Central memory CD4-positive, alpha-beta T cell (primary cell): ENCODE results near the gene ZNF652.
A peak's percentile ranks its signal among the peaks of the same experiment; 100 is the strongest.
"Not testable (repeated sequence)": the region's sequence is repeated elsewhere in the genome, so short reads cannot be mapped to it uniquely, and the experiment has no call there.

Experiments
- DNase-seq: peaks from one replicate; pipeline ENCODE4 v3.0.0; 2022
- total RNA-seq, 3 experiments: gene quantifications; one replicate each; lab custom pipeline; 2026; lab: John Stamatoyannopoulos, UW

The ZNF652 gene
- total RNA-seq, result 4.3 to 106 (median 73.9) reads per million in 3 experiments

DNA sequence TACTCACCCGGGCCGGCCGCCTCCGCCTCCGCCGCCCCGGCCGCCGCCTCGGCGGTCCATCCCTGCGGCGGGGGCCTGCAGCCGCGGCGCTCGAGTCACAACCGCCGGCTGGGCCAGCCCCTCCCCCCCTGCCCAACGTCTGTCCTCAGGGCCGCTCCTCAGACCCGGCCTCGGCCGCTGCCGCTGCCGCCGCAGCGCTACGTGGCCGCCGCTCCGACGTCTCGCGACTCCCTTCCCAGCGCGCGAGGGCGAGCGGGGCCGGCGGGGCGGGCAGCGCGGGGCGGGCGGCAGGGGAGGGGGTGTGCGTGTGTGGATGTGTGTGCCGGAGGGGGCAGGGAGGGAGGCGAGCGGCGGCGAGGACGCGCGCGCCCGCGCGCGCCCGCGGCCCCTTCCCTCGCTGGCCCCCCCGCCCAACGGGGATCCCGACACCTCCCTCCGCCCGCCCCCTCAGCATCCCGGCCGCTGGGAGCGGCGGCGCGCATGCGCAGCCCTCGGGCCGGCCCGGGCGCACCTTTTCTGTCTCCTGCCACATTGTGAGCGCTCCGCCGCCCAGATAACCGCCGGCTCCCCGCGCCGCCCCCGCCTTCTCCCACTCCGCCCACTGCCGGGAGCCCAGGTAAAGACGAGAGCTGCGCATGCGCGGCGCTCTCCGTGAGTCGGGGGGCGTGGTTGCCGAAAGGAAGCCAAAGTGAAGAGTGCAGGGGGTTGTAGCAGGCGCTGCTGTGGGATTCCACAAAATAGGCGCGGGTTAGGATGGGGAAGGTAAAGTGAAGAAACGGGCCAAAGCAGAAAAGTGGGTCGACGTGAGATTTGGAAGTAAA, at the start of gene ZNF652:
TSS of gene ZNF652 (minus strand) at position 349 of the 821 bp plus-strand sequence. CDS start 44,525 bp downstream, outside the sequence.
- DNase-seq, result peak; percentile 97

DNA sequence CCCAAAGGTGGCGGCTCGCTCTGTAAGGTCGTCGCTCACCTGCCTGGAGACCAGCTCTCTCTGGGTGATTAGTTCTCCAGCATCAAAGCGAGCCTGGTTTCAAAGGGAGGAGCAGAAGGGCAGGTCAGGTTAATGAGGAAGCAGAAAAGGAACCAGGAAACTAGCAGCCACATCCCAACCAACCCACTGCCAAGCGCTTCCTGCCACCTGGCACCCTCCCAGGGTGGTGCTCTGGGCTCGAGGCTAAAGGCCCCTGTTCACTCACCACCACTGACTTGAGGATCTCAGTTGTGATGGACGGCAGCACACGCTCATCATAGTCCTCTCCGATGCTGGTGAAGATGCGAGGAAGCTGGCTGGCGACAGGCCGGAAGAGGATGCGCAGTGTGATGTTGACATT, 47.0 kb upstream of the ZNF652 start:
- DNase-seq, result no peak

DNA sequence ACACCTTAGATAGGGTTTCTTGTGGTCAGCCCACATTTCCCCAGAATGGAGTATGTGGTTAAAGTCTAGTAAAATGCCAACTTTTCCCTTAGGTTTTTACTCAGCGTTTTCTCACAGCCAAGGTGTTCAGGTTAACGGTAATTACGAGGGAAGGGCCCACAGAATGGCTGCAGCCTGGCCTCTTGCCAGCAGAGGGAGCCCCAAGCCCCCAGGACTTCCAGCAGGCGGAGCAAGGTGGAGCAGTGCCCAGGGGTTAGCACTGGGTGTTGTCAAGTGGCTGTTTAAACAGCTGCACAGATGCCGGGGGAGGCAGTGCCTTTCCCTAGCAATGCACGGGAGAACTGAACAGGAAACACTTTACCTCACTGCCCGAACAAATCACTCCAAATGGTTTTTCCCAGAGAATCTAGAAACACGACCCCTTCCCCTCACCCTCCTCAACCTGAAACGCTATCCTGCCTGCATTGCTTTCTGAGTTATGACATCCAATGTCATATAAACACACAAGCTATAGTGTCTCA, 46.0 kb upstream of the ZNF652 start:
- peak; percentile 71 for DNase-seq

DNA sequence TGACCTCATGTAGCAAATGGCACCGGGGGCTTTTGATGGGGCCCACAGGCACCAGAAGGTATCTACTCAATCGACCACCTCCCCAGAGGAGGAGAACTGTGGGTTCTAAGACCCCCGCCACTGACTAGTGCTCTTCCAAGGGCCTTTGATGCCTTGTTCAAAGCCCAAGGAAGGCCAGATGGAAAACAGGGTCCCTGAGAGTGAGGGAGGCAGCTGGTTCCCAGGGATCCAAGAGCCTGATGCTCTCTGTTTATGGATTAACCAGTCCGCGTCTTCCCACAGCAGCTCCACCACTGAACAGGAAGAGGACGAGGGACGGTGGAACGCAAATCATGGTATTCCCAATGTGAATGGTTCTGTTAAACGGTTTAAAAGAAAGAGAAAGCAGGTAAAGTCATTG, 45.0 kb upstream of the ZNF652 start:
- no peak for DNase-seq

DNA sequence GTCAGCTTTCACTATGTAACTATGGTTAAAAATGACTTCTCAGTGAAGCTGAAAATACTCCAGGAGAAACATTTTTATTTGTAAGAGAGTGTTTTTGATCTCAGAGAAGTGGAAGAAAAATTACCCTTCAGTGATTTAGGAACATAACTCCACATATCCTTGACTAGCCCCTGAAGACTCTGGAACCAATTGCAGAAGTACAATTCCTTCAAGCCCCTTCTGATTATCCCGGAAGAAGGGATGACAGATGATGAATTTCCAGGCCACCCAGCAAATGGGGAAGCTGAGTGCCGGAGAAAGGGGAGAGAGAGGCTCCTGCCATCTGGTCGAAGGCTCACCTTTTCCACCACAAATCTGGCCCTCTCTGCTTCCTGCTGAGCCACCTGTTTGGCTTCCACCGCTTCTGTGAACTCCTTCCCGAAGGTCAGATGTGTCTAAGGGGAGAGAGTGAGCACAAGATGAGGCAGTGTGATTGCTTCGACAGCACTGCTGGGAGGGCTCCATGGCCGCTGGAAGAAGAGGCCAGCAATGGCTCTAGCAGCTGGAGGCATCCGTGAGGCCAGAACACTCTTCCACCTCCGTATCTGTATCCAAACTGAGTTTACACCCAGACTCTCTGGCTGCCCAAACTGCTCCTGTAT, 44.5 kb upstream of the ZNF652 start:
- DNase-seq, result no peak

DNA sequence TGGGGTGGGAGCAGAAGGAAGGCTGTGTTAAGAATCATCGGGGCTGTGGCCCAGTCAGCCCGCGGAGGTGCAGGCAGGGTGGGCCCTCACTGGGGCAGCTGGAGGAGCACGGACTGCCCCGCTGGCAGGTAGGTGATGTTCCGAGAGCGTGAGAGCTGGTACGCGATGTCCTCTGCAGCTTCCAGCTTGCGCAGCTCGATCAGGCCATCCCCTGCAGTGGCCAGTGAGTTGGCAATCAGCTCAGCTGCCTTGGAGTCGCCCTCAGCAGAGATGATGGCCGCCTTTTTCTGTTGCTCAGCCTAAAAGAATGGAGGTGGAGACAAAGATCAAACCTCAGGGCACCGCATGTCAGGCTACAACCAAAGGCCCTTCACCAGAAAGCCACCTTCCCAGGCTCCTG, 42.9 kb upstream of the ZNF652 start:
- DNase-seq, result no peak

DNA sequence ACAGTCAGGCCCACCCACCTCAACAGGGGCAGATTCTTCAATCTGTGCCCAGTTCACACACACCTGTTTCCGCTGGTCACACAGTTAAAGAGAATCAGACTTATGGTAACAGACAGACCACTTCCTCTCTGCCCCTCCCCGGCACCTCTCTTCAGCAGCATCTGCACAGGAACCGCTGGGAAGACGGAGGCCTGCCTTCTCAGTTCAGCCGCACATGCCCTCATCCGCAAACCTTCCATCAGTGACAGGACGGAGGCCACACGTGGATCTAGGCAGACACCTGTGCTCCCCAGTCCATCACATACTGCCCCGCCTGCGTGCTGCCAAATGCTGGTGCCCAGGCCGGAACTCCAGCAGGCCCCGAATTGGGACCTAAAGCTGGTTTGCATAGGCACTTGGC, 42.3 kb upstream of the ZNF652 start:
- DNase-seq, result no peak

DNA sequence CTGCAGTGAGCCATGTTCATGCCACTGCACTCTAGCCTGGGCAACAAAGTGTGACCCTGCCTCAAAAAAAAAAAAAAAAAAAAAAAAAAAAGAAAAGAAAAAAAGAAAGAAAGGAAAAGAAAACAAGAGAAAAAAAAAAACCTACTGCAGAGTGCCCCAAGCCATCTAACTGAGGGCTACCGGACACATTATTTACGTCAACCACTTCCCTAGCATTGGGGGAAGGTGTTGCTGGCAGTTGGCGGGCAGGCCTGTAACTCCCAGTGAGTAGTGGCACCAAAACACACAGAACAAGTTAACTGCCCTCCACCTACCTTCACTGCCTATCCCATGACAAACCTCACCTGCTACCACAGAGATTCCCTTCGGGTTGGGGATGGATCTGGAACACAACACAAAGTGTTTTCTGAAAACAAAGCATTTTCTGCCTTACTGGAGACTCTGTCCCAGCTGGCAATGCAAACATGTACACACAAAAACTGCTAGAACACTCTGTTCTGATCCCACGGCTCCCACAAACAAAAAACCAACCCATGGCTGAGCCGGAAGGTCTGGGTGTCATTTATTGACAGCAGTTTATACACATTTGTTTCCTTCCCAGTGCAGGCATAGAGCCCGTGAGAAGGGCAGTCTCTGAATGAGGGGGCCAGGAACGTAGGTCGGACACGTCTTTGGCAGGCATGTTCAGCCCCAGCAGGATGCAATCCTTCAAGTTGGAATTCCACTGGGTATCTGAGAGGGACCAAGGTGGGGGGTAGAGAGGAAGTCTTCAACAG, 41.7 kb upstream of the ZNF652 start:
- DNase-seq, result no peak

DNA sequence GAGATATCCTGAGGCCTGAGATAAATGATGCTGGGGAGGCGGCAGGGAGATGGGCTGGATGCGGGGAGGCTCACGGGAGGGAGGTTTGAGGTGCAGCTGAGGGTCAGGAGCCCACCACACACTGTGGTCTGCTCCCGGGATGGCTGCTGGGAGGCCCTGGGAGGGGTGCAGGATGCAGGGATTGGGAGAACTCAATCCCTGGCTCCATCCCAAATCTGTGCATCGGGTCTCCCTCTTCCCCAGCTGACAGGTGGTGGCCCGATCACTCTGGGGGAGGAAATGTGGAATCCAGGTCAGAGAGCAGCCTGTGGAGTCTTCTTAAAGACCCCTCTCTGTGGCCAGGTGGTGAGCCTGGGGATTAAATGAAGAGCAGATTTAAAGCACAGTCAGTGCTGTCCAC, 40.7 kb upstream of the ZNF652 start:
- DNase-seq, result no peak

DNA sequence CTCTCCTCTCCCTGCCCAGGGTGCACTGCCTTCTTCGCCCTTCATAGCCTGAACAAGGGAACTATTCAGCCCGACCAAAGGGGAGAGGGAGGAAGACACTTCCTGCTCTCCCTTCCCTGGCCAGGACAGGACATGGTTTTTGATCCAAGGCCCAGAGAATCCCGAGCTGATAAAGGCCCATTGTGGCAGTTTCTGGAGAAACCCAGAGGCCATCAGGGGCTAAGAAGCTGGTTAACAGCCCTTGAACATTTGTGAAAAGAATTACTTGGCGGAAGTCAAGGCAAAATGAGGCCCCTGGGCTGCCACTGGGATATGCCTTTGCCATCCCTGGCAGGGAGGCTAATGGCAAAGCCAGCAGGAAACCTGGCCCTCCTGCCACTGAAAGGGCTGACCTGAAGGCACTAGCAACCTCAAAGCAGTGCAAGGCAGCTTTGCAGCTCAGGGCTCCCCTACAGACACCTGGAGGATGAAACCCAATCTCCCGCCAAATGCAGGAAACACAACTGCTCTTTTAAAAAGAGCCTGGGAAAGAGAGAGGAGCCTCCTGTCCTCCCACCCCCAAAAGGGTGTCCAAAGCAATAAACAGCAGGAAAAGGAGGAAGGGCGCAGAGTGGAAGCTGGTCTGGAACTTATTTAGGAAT, 40.0 kb upstream of the ZNF652 start:
- DNase-seq, result no peak

DNA sequence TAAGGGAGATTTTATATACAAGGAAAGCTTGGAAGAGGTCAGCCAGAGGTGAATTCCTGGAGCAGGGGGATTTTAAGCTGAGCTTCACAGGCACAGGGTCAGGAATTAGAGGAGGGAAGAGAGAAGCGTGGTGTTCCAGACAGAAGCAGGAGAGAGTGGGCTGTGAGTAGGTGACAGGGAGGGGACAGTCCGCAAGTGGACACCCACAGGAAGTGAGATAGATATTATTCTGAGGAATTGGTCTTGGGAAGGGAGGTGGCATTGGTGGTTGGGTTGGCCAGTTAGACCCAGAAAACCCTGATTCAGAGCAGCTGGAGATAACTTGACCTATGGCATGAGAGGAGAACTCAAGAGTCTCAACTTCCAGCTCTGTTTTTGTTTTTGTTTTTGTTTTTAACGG, 37.9 kb upstream of the ZNF652 start:
- DNase-seq, result no peak

DNA sequence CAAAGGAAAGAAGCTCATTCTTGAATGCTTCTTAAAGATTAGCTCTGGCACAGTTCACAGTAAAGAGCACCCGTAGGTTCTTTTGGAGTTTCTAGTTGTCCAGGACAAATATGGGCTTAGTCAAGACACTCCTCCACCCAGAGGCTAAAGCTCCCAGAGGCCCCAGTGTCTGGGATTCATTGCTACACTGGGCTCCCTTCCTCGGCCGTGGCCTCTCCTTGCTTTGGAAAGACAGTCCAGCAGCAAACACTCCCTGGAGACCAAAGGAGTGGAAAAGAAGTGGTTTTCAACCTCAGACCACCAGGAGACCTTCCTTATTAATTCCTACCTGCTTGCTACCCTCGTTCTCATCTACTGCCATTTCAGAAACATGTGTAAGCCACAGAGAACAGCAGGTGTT, 35.5 kb upstream of the ZNF652 start:
- DNase-seq, result no peak

DNA sequence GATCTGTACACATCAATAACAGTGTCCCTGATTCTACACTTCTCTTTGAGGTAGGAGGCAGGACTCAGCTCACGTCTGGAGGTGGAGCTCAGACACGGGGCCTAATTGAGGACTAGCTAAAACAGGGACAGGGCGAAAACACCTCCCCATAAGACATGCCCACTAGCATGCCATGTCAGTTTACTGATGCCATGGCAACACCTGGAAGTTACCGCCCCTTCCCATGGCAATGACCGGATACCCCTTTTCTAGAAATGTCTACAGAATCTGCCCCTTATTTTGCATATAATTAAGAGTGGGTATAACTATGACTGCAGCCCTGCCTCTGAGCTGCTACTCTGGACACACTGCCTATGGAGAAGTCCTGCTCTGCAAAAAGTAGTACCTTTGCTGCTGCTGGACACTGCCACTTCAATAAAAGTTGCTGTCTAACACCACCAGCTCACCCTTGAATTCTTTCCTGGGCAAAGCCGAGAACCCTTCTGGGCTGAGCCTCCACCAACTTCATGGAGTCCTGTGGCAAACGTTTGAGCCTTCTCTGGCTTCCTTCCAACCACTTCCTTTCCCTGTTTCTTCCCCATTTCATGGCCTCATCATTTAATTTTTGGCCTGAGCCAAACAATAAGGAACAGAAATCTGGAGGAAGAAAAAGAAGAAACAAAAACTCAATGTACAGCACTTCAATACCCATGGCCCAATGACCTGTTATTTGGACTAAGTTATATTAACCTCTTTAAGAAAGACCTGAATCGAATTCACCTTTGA, 31.6 kb upstream of the ZNF652 start:
- no peak for DNase-seq

DNA sequence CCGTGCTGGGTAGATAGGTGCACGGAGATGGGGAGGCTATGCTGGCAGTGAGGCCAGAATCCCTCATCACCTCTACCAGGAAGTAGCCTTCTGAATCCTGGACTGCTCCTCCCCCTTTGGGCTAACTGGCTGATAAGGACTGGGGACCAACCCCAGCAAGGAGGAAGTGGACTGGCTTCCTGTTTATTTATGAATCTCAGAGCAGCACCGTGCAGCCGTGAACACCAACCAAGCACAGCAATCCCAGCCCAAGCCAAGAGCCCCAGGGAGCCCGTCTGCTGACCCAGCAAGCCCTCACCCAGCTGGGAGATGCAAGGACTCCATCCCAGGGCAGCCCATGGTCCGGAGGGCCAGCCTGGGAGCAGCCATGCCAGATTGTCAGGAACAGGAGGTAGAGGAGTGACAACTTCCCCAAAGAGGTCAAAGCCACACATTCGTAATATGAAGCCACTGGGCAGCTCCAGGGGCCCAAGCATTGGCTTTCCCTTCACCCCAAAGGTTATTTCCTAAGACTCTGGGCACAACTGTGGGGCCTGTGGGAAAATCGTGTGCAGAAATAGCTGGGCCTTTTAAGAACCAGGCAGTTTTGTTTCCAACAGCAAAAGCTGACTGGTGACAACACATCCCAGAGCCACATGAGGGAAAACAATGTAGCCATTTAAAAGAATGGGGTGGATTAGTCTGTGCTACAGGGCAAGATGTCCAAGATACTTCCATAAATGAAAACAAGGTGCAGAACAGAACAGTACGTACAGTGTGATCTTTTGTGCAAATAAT, 28.7 kb upstream of the ZNF652 start:
- DNase-seq, result no peak

DNA sequence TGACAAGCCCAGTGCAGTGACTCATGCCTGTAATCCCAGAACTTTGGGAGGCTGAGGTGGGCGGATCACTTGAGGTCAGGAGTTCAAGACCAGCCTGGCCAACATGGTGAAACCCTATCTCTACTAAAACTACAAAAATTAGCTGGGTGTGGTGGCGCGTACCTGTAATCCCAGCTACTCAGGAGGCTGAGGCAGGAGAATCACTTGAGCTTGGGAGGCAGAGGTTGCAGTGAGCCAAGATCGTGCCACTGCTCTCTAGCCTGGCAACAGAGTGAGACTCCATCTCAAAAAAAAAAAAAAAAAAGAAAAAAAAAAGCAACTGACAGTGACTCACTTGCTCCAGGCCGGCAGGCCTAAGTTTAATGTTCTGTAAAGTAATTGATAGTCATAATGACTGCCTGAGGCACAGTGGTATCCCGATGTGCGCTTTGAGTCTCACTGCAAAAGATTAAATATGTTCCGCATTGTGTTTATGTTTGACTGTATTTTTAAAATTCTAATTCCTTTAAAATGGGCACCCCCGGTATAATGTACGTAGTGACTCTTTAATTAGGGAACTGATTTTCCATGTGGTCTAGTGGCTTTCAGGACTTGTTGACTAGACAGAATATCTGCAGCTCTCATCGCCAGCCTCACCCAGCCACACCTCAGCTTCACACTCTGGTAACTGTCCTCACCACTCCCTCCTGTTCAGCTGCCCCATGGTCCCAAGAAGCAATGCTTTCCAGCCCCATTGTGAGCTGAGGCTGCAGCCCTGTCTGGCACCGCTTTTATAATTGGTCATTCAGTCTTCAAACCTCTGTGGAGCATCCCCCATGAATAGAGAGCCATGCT, 27.7 kb upstream of the ZNF652 start:
- DNase-seq, result not testable (repeated sequence)

DNA sequence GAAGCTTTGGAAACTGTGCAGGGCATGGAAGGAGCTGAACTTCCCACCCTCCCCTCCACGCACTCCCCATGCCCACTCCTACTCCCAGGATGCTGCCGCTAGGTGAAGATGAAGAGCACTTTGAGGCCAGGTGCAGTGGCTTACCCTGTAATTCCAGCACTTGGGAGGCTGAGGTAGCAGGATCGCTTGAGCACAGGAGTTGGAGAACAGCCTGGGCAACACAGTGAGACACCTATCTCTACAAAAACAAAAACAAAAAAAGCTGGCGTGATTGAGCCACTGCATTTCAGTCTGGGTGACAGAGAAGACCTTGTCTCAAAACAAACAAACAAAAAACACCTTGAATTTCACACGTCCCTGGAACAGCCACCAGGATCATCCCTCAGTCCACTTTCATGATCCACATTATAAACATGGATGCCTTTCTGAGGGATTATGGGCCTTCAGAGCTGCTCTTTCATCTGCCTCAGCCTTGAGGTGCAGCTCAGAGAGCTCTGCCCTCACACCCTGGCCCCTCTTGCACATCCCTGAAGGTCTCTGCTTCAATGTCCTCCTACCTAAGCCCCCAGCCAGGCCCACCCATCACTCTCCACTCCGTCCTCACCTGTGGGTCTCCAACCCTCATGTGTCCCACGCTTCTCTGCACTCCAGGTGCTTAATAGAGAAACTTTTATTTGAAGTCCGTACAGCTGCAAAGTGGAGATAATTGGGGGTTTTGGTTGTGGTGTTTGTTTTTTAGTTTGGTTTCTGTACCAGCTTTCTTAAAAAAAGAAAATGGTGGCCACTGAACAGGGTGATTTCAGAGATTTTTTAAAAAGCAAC, 26.9 kb upstream of the ZNF652 start:
- DNase-seq, result no peak

DNA sequence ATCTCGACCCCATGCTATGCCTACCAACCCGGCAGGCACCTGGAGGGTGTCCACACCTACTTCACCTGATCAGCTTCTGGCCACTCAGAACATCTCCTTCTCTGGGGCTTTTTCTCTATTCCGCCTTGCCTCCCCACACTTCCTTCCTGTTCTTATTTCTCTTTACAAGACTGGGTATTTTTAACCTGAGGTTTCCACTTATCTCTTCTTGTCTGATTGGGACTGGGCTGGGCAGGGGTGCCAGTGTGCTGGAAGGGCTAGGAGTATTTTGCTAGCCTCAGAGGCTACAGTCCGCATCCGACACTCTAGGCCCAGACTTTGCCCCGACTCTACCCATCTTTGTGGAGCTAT, 26.2 kb upstream of the ZNF652 start:
- peak; percentile 66 for DNase-seq

DNA sequence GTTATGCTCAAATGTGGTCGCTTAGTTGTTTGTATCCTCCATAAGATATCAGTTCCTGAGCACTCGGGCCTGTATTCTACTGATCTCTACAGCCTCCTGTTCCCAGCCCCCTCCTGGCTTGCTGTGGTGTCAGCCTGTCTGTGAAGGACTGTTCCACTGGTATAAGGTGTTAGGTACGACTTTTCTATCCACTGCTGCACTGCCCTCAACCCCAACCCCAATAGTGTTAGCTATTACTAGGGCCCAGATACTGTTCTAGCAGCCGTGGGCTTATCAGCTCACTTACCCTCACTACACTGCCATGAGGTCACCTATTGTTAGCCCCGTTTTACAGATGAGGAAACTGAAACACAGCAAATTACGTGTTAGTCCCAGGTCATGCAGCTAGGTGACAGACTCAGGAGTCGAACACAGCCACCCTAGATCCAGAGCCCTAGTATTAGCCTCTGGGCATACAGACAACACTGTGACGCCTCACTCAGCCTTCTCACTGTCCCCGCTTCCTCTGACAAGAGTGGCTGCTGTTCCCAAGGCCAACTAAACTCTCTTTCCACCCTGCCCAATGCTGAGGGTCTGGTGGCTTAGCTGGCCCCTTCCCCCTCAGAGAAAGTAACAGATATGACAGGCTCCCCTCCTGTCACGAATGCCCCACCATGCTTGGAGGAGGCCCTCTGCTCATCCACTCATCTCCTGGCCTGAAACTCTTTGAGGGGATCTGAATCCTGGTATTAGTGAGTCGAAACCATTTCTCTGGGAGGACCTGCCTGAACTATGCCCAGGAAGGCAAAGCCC, 25.6 kb upstream of the ZNF652 start:
- no peak for DNase-seq

DNA sequence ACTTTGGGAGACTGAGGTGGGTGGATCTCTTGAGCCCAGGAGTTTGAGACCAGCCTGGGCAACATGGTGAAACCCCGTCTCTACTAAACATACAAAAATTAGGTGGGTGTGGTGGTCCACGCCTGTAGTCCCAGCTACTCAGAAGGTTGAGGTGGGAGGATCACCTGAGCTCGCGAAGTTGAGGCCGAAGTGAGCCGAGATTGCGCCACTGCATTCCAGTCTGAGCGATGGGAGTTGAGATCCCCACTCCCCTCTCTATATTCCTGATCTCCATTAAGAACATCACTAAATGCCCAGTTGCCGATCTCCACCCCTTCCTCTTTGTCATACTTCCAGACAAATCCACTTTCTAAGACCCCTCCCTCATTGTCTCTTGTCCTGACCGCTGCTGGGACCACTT, 24.3 kb upstream of the ZNF652 start:
- no peak for DNase-seq
